ENCODE results near the gene ERC2. TPM values are rescaled to one million over a fixed set of nuclear protein-coding genes. Genes with fewer than 3 reads are reported as not detected.
"Not testable (repeated sequence)": the region's sequence is repeated elsewhere in the genome, so short reads cannot be mapped to it uniquely, and the experiment has no call there.

Gene ERC2
- total RNA-seq, 2 donors from 2014 or later: 0.14 TPM; not detected in 1

DNA sequence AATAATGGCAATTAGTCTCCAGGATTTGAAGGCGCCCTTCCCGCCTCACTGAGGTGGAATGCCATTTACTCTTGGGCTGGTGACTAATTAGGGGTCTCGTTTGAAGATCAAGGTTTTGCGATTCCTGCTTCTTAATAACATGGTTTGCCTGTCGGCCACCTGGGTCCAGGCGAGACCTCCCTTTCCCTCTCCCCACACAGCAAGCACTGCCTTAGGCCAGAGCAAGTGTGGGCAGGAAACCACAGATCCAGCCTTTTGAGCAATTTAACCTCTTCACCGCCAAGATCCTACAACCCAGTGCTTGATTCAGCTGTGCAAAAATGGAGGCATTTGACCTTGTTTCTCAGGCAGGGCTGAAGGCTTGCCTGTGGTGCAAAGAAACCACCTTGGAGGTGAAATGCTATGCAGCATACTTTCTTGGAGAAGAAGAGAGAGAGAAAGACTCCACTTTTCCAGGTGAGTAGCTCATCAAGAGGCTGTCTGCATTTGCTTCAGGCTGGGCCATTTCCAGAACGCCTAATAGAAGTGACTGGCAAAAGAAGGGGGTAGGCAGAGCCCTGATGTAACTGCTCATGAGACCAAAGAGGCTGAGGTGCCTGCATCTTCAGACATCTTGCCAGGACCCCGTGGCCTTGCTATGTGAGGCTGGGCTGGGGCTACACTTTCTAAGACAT, 947.1 kb downstream of the ERC2 start:
- intact Hi-C loops (cut with DNase I, micrococcal nuclease): no loop called here
- ATAC-seq (no peak), DNase-seq (no peak)

DNA sequence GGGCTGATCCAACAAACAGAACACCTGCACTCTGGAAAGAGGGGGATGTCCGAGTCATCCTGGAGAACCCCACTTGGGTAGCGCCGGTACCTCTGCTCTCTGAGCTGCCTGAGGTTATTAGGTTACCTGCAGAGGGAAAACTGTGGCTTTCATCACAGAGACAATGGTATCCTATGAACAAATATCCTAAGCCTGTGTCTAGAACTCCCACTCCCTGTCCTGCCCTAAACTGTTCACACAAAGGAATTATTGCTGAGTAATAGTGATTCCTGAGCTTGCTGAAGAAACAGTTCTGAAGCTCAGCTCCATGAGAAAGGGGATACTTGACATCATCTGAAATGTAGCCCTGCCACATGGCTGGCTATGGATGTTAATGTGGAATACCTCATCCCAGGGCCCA, 949.2 kb downstream of the ERC2 start:
- ATAC-seq: no peak
- intact Hi-C loops (cut with DNase I, micrococcal nuclease): no loop called here

DNA sequence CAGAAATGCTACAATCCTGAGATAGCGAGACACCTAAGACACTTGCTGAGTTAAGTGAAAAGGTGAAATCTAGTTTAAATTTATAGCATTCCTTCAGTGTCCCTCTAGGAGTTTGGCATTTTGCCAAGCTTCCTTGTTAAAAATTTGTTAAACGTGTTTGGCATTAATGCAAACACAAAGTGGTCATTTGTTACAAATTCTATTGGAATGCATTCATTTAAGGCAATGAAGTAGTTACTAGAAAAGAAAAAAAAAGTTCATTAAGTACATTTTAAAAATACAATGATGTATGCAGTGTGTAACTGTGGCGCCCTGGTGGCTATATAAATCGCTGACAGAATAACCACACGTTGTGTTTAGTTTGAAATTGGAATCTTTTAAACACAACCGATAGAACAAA, 949.8 kb downstream of the ERC2 start:
- ATAC-seq (no peak), DNase-seq (no peak)

More for the DNA sequence above, 949.2 kb downstream of the ERC2 start:
- DNase-seq: no peak

DNA sequence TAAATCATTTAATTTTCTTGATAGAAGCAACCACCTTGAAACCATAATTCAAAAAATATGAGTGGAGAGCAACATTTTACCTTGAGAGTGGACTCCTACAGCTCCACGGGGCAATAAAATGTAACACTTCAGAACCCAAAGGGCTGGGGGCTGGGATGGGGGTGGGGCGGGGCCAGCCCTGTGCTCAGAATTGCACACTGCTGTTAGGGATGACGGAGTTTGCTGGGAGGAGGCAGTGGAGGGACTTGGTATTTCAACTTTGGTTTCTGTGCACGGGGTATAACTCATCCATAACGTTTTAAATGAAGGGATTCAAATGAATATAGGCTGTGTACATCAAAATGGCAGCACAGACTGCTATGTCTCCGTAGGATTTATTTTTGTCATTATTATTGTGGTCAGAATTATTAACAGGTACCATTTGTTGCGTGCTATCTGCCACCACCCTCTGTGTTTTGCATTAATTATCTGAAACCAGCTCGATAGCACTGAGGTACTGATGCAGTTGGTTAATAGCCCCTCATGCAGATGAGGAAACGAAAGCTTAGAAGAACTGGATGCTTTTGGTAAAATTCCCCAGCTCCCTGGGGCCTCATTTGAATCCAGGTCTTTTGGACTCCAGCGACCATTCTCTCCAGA, 951.8 kb downstream of the ERC2 start:
- no peak for ATAC-seq
- intact Hi-C loops (cut with DNase I, micrococcal nuclease): no loop called here

More for the DNA sequence above, 949.8 kb downstream of the ERC2 start:
- intact Hi-C loops (cut with DNase I, micrococcal nuclease): no loop called here

DNA sequence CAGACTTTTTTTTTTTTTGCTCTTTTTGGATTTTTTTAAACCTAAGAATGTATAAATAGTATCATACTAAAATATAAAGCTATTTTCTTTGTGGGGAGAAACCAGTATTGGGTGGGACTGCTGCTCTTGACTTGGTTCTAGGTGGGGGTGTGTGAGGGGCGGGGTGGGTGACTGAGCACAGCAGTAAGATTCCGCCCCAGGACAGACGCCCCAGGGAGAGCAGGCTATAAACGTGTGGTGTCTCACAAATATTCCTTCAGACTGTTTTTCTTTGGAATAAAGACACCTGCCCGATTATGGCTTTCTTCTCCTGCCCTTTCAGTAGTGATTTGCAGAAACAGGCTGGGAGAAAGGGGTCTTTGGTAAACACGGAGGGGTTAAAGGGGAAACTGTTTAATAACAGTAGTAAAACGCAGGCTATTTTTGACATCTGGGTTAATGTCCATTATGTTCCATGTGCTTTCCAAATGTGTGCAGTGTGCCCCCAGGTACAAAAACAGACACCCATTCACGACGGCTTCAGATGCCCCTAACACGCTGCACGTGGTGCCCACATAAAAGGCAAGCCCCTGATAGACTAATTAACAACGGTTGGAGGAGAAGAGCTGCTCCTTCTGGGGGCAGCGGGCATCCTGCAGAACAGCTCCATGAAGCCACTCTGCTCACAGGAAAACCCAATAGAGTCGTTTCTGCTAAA, 952.6 kb downstream of the ERC2 start:
- intact Hi-C loops (cut with DNase I, micrococcal nuclease): no loop called here
- DNase-seq (no peak), ATAC-seq (no peak)

More for the DNA sequence above, 951.8 kb downstream of the ERC2 start:
- DNase-seq: no peak

DNA sequence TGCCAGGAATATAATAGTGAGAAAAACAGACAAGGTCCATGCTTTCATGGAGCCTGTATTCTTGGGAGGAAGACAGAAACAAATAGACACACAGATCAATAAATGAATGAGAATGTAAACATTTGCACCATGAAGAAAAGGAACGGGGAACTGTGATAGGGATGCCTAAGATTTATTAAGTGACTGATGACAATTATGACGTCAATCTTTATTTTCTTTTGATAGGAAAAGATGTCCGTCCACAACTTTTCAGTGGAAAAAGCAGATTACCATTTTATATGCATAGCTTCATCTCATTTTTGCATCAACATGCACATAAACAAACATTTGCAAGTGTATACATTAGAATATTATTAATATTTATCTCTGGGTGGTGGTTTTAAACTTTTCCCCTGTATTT, 953.3 kb downstream of the ERC2 start:
- intact Hi-C loops (cut with DNase I, micrococcal nuclease): no loop called here
- ATAC-seq: no peak
- DNase-seq: no peak

DNA sequence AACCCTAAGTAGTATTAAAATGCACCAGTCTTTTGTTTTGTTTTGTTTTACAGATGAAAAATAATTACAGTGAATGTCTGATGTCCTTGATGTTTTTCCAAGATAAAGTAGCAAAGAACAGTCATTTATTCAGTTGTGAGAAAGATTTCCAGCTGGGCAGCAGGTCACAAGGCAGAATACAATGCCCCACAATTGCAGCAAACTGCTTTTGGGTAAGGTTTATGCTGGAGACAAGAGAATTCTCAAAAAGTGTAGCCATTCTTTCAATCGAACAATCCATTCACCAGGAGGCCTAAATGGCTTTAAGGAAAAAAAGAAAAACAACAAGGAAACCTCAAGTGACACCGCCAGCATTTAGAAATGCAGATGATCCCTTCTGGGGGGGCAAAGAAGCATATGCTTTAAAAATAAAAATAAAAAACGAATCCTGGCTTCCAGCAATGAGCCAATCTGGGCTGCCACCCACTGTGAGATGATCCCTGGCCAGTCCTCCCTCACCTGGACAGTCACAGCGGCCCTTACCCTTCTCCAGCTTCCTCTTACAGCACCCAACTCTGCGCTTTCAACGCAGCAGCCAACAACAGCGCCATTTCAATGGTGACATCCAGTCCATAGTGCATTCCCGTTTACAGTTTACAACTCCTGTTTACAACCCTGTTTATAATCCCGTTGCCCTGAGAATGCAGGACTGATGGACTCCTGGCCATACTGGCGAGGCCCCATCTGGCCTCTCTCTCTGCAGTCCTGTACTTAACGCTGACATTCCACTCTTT, 955.5 kb downstream of the ERC2 start:
- intact Hi-C loops (cut with DNase I, micrococcal nuclease): no loop called here
- peak; percentile 88 for ATAC-seq
- peak in 1 of 2 donors; percentile 10 for DNase-seq

DNA sequence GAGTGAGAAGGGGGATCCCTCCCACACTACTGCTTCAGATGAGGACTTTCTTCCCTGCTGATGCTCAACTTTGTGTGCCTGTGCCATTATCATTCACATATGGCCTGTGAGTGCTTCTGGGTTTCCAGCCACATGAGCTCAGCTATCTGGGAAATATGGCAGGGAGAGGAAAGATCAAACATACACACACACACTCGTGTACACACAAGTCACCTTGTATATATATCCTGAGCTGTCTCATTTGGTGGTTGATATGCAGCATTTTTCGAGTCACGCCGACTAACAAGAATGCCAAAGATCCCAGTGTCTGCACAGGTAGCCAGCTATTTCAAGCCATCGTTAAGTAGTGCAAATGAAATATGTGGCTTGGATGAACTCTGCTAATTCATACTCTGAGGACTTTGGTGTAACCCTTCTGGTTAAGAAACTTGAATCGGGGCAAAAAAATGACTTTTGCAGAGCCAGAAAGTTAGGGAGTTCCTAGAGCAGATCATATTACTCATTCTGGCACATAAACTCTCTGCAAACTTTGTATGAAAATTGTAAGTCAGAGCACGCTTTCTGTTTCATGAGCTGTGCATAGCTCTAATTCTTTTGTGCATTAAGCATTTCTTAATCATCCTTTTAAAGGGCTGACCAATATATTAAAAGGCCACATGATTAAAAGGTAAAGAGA, 956.2 kb downstream of the ERC2 start:
- intact Hi-C loops (cut with DNase I, micrococcal nuclease): no loop called here
- DNase-seq (no peak), ATAC-seq (no peak)

DNA sequence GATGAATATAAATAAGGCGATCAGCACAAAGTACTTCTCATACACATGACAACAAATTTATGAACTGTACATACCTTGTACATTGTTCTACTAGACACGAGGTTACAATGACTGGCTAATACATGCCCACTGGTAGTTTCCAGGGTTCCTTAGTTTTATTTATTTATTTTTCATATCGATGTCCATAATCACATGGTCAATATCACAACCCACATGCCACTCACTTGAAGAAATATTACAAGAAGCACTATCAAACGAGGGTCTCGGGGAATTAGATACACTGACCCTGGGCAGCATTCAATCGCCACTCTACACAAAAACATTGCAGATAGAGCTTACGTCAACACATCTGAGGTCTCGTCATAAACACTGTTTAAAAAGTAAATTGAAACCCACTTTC, 959.9 kb downstream of the ERC2 start:
- DNase-seq (no peak), ATAC-seq (no peak)
- intact Hi-C loops (cut with DNase I, micrococcal nuclease): no loop called here

DNA sequence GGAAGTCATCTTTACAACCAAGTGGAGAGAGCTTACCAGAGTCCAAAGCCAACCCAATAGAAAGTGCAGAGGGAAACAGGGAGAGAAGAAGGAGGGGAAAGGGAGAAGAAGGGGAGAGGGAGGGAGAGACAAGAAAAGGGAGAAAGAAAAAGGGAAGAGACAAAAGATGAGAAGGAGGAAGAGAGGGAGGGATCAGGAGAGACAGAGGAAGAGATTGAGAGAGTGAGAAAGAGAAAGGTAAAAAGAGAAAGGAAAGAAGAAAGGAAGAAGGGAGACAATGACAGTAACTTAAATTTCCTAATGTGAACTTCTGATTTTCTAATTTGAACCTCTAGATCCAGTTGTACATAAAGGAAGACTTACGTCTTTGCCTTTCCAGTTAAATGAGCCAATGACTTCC, 960.5 kb downstream of the ERC2 start:
- ATAC-seq (no peak), DNase-seq (no peak)
- intact Hi-C loops (cut with DNase I, micrococcal nuclease): no loop called here

DNA sequence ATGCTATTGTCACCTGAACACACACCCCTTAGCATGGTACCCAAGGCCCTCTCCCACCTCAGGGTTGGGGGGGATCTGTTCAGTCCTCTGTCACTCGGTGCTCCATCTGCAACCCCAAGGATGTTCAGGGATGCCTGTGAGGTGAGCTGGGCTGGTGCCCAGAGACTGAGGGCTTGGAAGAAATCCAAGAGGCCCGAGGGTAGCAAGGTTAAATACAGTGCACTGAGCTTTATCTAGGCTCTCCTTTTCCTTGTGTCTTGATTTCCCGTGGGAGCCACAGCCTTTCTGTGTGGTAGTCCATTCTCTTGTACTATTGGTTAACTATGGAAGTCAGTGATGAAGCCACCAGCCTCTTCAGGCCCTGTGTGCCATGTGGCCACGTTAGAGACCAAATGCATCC, 962.5 kb downstream of the ERC2 start:
- intact Hi-C loops (cut with DNase I, micrococcal nuclease): no loop called here
- ATAC-seq: no peak
- no peak for DNase-seq

DNA sequence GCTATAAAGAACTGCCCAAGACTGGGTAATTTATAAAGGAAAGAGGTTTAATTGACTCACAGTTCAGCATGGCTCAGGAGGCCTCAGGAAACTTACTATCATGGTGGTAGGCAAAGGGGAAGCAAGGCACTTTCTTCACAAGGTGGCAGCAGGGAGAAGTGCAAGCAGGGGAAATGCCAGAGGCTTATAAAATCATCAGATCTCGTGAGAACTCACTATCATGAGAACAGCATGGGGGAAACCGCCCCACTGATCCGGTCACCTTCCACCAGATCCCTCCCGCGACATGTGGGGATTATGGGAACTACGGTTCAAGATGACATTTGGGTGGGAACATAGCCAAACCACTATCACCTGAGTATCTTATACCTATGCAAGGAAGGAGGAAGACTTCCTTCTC, 963.2 kb downstream of the ERC2 start:
- ATAC-seq: peak; percentile 78
- intact Hi-C loops (cut with DNase I, micrococcal nuclease): not testable (repeated sequence)
- DNase-seq: peak in 1 of 2 donors; percentile 41

DNA sequence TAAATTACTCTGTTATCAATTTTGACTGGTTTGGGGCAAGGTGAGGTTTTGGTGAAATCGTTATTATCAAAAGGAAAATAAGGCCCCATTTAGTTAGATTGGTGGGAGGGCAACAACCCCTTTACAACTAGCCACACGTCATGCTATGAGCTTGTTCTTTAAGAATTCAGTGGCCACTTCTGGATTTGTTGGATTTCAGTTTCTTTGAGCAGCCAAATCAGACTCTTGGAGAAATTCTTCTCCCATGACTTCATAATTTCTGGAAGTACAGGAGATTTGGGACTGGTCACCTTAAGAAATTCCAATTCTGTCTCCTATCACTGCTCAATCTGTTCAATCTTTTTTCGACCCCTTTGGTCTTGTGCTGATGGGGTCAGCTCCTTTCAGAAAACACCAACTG, 966.4 kb downstream of the ERC2 start:
- no peak for ATAC-seq
- intact Hi-C loops (cut with DNase I, micrococcal nuclease): no loop called here
- DNase-seq: no peak

DNA sequence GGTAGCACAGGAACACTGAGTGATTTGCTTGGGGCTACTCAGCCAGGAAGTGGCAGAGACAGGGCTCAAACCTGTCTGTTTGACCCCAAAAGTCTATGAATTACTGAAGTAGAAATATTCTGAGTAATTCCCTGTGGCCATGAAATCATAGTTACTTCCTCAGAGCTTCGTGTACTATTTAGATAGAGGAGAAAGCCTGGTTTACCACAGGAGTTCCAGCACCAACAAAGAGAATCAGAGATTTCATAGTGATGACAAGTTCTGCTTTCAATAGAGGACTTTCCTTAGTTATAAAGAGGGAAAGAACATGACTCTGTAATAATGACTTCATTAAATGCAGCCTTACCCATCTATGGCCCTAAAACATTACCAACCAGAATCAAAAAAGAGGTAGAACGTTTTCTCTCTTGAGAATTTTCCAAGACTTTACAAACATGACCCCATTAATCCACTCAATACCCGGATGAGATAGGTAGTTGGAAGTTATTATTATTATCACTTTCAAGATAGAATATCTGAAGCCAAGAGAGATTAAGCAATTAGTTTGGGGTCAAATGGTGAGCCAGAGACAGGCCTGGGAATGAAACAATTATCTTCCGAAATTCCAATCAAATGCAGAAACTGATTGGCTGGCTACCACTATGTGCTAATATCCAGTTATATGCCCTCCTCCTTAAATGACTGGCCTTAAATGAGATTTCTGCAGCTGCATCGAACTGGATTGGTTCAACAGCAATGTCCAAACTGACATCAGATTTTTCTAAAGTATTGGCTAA, 967.5 kb downstream of the ERC2 start:
- DNase-seq (no peak), ATAC-seq (no peak)
- intact Hi-C loops (cut with DNase I, micrococcal nuclease): no loop called here

DNA sequence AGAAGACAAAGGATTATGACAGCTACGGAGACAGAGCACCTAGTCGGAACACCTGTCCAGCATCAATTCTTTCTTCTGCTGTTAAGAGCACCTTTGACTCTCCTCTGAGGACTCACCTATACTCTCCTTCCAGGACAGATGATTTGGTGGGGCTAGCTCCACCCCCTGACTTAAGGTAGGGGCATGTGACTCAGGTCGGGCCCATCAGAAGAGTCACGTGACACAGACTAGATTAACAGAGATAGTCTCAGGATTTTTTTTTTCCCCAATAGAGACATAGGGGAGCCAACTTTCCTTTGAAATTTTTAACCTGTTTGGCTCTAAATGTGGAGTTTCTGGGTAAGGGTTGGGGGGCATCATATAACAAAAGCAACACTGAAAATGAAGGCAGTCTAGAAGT, 969.7 kb downstream of the ERC2 start:
- DNase-seq (no peak), ATAC-seq (no peak)
- intact Hi-C loops (cut with DNase I, micrococcal nuclease): no loop called here

DNA sequence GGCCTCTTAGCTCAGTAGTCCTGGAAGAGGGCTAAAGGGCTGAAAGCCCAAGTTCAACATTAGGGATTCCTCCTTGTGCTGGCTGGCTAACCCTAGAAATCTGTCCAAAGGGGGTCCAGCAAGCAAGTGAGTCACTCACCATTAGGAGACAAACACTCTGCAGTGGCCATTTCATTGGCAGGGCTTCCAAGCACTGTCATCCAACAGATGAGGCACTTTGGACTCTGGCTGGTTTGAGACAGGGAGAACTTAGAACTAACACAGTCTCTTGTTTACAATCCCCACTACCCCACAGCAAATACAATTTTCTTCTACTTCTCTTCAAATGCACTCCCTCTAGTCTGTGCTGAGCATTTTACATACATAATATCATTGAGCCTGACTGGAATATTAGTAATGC, 971.0 kb downstream of the ERC2 start:
- intact Hi-C loops (cut with DNase I, micrococcal nuclease): no loop called here
- DNase-seq (no peak), ATAC-seq (no peak)

DNA sequence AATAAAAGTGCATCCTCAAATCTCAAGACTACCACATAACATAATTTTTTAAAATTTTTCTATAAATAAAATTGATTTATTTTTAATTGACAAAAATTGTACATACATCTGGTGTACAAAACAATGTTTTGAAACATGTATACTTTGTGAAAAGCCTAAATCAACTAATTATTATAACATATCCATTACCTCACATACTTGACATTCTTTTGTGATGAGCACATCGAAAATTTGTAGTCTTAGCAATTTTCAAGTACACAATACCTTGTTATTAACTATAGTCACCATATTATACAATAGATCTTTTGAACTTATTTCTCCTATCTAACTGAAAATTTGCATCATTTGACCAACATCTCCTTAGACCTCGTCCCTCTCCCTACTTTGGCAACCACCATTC, 973.3 kb downstream of the ERC2 start:
- ATAC-seq (no peak), DNase-seq (no peak)
- intact Hi-C loops (cut with DNase I, micrococcal nuclease): no loop called here

DNA sequence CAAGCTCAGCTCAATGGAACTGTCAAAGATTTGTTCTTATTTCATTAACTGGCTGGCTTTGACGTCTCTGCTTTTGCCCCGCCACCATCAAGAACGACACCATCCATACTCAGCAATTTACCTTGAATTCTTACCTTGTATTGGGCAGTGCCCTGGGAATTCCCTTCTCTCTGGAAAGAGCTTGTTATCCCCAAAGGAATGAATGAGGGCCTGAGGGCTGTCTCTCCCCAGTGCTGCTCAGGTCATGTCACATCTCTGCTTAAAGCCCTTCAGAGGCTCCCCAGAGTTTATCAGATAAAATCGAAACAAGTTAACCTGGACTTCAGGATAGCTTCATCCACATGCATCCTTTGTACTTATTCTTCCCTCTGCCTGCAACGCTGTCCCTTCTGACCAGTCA, 975.3 kb downstream of the ERC2 start:
- ATAC-seq: no peak
- intact Hi-C loops (cut with DNase I, micrococcal nuclease): no loop called here
- DNase-seq: no peak
